A673 (cell line): ENCODE results near the gene PYM1. TPM values are rescaled to one million over a fixed set of nuclear protein-coding genes. Genes with fewer than 3 reads are reported as not detected.
"Not testable (repeated sequence)": the region's sequence is repeated elsewhere in the genome, so short reads cannot be mapped to it uniquely, and the experiment has no call there.

Experiments
- BruUV-seq: library from RNA; stranded (reverse); fragments of 400-500 nt; replicated peaks from 2 replicates; lab custom pipeline; 2021; lab: Mats Ljungman, UMichigan
- CTCF ChIA-PET: fragments of 300-600 bp; sonication (Branson Sonifier 250); formaldehyde crosslinking; loops from one replicate; lab custom pipeline; 2022; ENCODE audit warnings: antibody characterized with exemption; lab: Charles Lee
- POLR2A ChIA-PET: fragments of 300-600 bp; sonication (Branson Sonifier 250); formaldehyde crosslinking; loops from one replicate; lab custom pipeline; 2022; ENCODE audit warnings: antibody characterized with exemption; ENCODE audit not compliant: low non-redundant PET; lab: Charles Lee
- DNase-seq: peaks from one replicate; pipeline ENCODE4 v3.0.0-alpha.2; 2015; ENCODE audit warnings: low spot score
- H3K27ac ChIP-seq: fragments of 200-600 bp; sonication (generic); 2 replicates; pipeline ENCODE4 v1.5.1; 2016; ENCODE audit warnings: mixed run types, low read depth, mild to moderate bottlenecking, mixed read lengths, antibody characterized with exemption, low read length; ENCODE audit not compliant: poor library complexity, severe bottlenecking
- H3K27me3 ChIP-seq: fragments of 200-600 bp; sonication (generic); replicated peaks from 2 replicates; pipeline ENCODE4 v1.6.1; 2017; ENCODE audit warnings: mixed run types, low read depth, mild to moderate bottlenecking, mixed read lengths, antibody characterized with exemption, low read length; ENCODE audit not compliant: insufficient read depth, poor library complexity
- H3K36me3 ChIP-seq: fragments of 200-600 bp; sonication (generic); 2 replicates; pipeline ENCODE4 v1.6.1; 2016; ENCODE audit warnings: mixed run types, mild to moderate bottlenecking, mixed read lengths, antibody characterized with exemption, low read length; ENCODE audit not compliant: insufficient read depth, poor library complexity, severe bottlenecking
- H3K4me1 ChIP-seq: fragments of 200-600 bp; sonication (generic); 2 replicates; pipeline ENCODE4 v1.6.1; 2017; ENCODE audit warnings: mixed run types, mild to moderate bottlenecking, mixed read lengths, antibody characterized with exemption, low read length; ENCODE audit not compliant: insufficient read depth, poor library complexity, severe bottlenecking
- H3K4me3 ChIP-seq: fragments of 200-600 bp; sonication (generic); 2 replicates; pipeline ENCODE4 v1.5.1; 2016; ENCODE audit warnings: low read depth, mixed run types, mild to moderate bottlenecking, mixed read lengths, low read length; ENCODE audit not compliant: poor library complexity, severe bottlenecking
- H3K9me3 ChIP-seq: fragments of 200-600 bp; sonication (generic); 2 replicates; pipeline ENCODE4 v1.6.1; 2016; ENCODE audit warnings: mixed run types, low read depth, mild to moderate bottlenecking, mixed read lengths, antibody characterized with exemption, low read length; ENCODE audit not compliant: poor library complexity, severe bottlenecking
- EZH2 ChIP-seq: fragments of 200-600 bp; sonication (generic); IDR thresholded peaks from 2 replicates; pipeline ENCODE4 v1.6.1; 2017; ENCODE audit warnings: borderline replicate concordance, low read depth, mild to moderate bottlenecking, mixed read lengths, antibody characterized with exemption, low read length; ENCODE audit not compliant: poor library complexity, severe bottlenecking
- intact Hi-C: fragments of 100-400 bp; cut with micrococcal nuclease; formaldehyde crosslinking; loops from one replicate; pipeline ENCODE4 v1.10.0; 2022; ENCODE audit not compliant: unreplicated experiment
- total RNA-seq: library from RNA; stranded (reverse); gene quantifications from 2 replicates; pipeline ENCODE4 v1.2.3, GENCODE V29; 2021
- TF ChIP-seq, protein P1 (sequence below): fragments of 300-800, 200-600 bp; sonication (generic); conservative IDR thresholded peaks from 2 replicates; pipeline ENCODE4 v1.5.1; 2017; ENCODE audit warnings: low read depth, mild to moderate bottlenecking, antibody characterized with exemption, low read length, moderate library complexity, mixed read lengths

PYM1 gene
- total RNA-seq, 1 experiment from 2014 or later, result 24.6 TPM

DNA sequence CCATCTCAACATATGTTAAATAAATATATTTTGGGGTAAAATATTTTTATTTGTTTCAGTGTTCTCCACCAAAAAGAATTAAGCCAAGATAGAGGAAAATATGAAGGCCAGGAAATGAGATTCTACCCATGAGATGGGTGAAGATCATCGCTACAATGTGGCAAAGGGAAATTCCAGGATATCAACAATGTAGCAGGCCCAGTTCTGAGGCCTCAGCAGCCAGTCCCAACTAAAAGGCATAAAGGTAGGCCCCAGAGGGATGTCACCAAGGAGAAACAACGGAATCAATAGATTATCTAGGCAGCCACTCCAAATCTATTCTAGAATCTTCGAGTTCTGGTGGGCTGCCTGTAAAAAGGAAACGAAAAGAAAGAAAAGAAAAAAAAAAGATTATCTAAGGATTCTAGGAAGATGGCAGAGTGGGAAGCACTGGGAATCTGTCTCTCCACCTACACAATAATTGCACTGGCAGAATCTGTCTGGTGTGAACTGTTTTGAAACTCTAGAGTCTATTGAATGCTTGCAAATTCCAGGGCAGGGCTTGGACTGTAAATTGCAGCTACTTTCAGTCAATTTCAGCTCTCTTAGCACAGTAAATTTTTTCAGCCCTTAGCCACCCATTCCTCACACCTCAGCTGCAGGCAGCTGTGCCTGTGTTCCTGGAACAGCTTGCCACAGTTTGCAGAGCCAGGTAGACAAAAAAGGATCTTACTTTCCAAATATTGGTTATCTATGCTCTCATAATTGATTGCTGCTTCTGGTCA, 51.8 kb downstream of the PYM1 start:
- Histone ChIP-seq H3K9me3 (peaks cover 3% of the 10 kb centered on the region), H3K27ac (no peak overlapping the region), H3K36me3 (no peaks in the 10 kb centered on the region), H3K27me3 (no peaks in the 10 kb centered on the region), H3K4me3 (no peak overlapping the region), H3K4me1 (no peaks in the 10 kb centered on the region)
- intact Hi-C loops, result no loop called here
- CTCF ChIA-PET, result no interaction called here
- DNase-seq, result no peak
- no TSS peak for BruUV-seq
- POLR2A ChIA-PET, result no interaction called here
- no peak for TF ChIP-seq EZH2
- TF ChIP-seq, protein P1, sequence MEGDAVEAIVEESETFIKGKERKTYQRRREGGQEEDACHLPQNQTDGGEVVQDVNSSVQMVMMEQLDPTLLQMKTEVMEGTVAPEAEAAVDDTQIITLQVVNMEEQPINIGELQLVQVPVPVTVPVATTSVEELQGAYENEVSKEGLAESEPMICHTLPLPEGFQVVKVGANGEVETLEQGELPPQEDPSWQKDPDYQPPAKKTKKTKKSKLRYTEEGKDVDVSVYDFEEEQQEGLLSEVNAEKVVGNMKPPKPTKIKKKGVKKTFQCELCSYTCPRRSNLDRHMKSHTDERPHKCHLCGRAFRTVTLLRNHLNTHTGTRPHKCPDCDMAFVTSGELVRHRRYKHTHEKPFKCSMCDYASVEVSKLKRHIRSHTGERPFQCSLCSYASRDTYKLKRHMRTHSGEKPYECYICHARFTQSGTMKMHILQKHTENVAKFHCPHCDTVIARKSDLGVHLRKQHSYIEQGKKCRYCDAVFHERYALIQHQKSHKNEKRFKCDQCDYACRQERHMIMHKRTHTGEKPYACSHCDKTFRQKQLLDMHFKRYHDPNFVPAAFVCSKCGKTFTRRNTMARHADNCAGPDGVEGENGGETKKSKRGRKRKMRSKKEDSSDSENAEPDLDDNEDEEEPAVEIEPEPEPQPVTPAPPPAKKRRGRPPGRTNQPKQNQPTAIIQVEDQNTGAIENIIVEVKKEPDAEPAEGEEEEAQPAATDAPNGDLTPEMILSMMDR, result no peak

DNA sequence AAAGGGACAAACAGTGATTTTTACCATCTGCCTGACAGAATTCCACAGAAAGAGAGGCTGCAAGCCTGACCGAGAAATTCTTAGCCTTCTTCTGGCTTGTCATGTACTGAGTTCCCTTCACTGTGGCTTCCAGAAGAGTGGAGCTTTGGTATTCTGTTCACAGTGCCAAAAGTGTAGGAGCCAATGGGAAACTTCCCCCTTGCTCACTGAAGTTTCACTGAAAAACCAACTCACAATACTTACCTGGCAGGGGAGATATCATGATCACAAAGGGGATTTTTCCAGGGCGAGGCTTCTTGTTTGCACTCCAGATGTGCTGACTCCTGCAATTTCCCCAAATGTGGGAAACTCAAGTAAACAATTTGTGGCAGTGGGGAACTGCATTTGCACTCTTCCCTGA, 53.3 kb downstream of the PYM1 start:
- peaks cover 3% of the 10 kb centered on the region for H3K9me3 ChIP-seq
- TF ChIP-seq EZH2, result no peak
- TF ChIP-seq, protein P1, result no peak
- intact Hi-C loops, result no loop called here
- no peak for DNase-seq
- no TSS peak for BruUV-seq
- no peaks in the 10 kb centered on the region for H3K27me3 ChIP-seq
- ChIA-PET POLR2A (no interaction called here), CTCF (no interaction called here)
- no peak overlapping the region for H3K27ac ChIP-seq
- no peaks in the 10 kb centered on the region for H3K4me1 ChIP-seq
- H3K36me3 ChIP-seq, result no peaks in the 10 kb centered on the region
- no peak overlapping the region for H3K4me3 ChIP-seq

DNA sequence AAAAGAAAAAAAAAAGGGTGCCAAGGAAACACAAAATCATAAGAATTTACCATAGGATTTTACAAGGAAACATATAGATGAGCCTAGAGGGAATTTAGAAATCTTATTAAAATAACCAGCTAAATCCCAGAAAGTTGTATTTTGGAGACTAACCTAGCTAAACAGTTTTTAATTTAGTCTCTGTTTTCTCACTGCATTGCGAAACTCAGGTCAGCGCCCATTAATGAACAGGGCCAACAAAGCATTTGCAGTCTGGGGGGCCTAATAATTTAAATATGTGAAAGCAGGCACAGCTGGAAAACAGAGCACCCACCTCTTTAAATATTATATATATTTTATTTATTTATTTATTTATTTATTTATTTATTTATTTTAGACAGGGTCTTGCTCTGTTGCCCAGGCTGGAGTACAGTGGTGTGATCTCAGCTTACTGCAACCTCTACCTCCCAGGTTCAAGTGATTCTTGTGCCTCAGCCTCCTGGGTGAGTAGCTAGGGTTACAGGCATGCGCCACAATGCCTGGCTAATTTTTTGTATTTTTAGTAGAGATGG, 61.2 kb downstream of the PYM1 start:
- H3K4me3 ChIP-seq, POLR2A ChIA-PET, H3K9me3 ChIP-seq, H3K4me1 ChIP-seq, H3K27me3 ChIP-seq, CTCF ChIA-PET, H3K27ac ChIP-seq, BruUV-seq, H3K36me3 ChIP-seq, DNase-seq, intact Hi-C loops: not testable (repeated sequence)
